Stimulated activated naive CD4-positive, alpha-beta T cell treated with Interleukin-2 at 50 U/mL for 16 hours (primary cell): ENCODE data around the gene CNTNAP2.
"Not testable (repeated sequence)": the region's sequence is repeated elsewhere in the genome, so short reads cannot be mapped to it uniquely, and the experiment has no call there.

ENCODE experiments used
- DNase-seq: peaks from one replicate; lab custom pipeline; 2025; lab: John Stamatoyannopoulos, UW

CNTNAP2 gene

GRCh38 chr7:148035950-148036349 is 1919.3 kb downstream of the CNTNAP2 start:
- DNase-seq: no peak

- no peak for DNase-seq
Observed at GRCh38 chr7:148037044-148037443, 1920.4 kb downstream of the CNTNAP2 start.

GRCh38 chr7:148041156-148041555 is 1924.6 kb downstream of the CNTNAP2 start:
- DNase-seq: no peak

- no peak for DNase-seq
Observed at GRCh38 chr7:148042935-148043631, 1926.5 kb downstream of the CNTNAP2 start.

- no peak for DNase-seq
Observed at GRCh38 chr7:148044173-148044572, 1927.6 kb downstream of the CNTNAP2 start.

GRCh38 chr7:148045521-148045920 is 1928.9 kb downstream of the CNTNAP2 start:
- no peak for DNase-seq

- no peak for DNase-seq
Observed at GRCh38 chr7:148049068-148049467, 1932.5 kb downstream of the CNTNAP2 start.

GRCh38 chr7:148050492-148051158 is 1934.0 kb downstream of the CNTNAP2 start:
- no peak for DNase-seq

- DNase-seq: no peak
Observed at GRCh38 chr7:148056406-148056805, 1939.8 kb downstream of the CNTNAP2 start.

- no peak for DNase-seq
Observed at GRCh38 chr7:148058092-148058491, 1941.5 kb downstream of the CNTNAP2 start.

GRCh38 chr7:148058753-148059152 is 1942.2 kb downstream of the CNTNAP2 start:
- no peak for DNase-seq

- DNase-seq: no peak
Observed at GRCh38 chr7:148060724-148061123, 1944.1 kb downstream of the CNTNAP2 start.

GRCh38 chr7:148078111-148078510 is 1961.5 kb downstream of the CNTNAP2 start:
- DNase-seq: not testable (repeated sequence)

- no peak for DNase-seq
Observed at GRCh38 chr7:148079206-148080080, 1962.8 kb downstream of the CNTNAP2 start.

- no peak for DNase-seq
Observed at GRCh38 chr7:148083448-148083847, 1966.8 kb downstream of the CNTNAP2 start.

- no peak for DNase-seq
Observed at GRCh38 chr7:148084138-148084537, 1967.5 kb downstream of the CNTNAP2 start.

- DNase-seq: no peak
Observed at GRCh38 chr7:148091882-148092281, 1975.3 kb downstream of the CNTNAP2 start.

- DNase-seq: no peak
Observed at GRCh38 chr7:148093375-148094166, 1977.0 kb downstream of the CNTNAP2 start.

- DNase-seq: no peak
Observed at GRCh38 chr7:148095066-148095465, 1978.5 kb downstream of the CNTNAP2 start.

- DNase-seq: no peak
Observed at GRCh38 chr7:148104136-148104716, 1987.6 kb downstream of the CNTNAP2 start.

- DNase-seq: no peak
Observed at GRCh38 chr7:148104924-148105323, 1988.3 kb downstream of the CNTNAP2 start.
